ENCODE data around the gene KCNJ4. TPM values are rescaled to one million over a fixed set of nuclear protein-coding genes. Genes with fewer than 3 reads are reported as not detected.
"Not testable (repeated sequence)": the region's sequence is repeated elsewhere in the genome, so short reads cannot be mapped to it uniquely, and the experiment has no call there.

The KCNJ4 gene
- total RNA-seq, 1 experiment from 2014 or later: 1.1 TPM

GRCh38 chr22:38413085-38414008, 41.7 kb downstream of the KCNJ4 start:
- DNase-seq (ENCODE audit: low read depth): no peak

- DNase-seq (ENCODE audit: low read depth): no peak
Measured at GRCh38 chr22:38412435-38413084, 42.4 kb downstream of the KCNJ4 start.

GRCh38 chr22:38411016-38411415, 44.0 kb downstream of the KCNJ4 start:
- no peak for DNase-seq (ENCODE audit: low read depth)

GRCh38 chr22:38409916-38410315, 45.1 kb downstream of the KCNJ4 start:
- DNase-seq (ENCODE audit: low read depth): not testable (repeated sequence)

GRCh38 chr22:38406617-38407016, 48.4 kb downstream of the KCNJ4 start:
- no peak for DNase-seq (ENCODE audit: low read depth)

GRCh38 chr22:38404419-38404818, 50.6 kb downstream of the KCNJ4 start:
- DNase-seq (ENCODE audit: low read depth): no peak

- DNase-seq (ENCODE audit: low read depth): peak; percentile 50
Measured at GRCh38 chr22:38403812-38404211, 51.2 kb downstream of the KCNJ4 start.

- DNase-seq (ENCODE audit: low read depth): no peak
Measured at GRCh38 chr22:38402204-38402603, 52.8 kb downstream of the KCNJ4 start.

- no peak for DNase-seq (ENCODE audit: low read depth)
Measured at GRCh38 chr22:38401336-38402084, 53.5 kb downstream of the KCNJ4 start.

- DNase-seq (ENCODE audit: low read depth): not testable (repeated sequence)
Measured at GRCh38 chr22:38400256-38400655, 54.7 kb downstream of the KCNJ4 start.

GRCh38 chr22:38398609-38399461, 56.2 kb downstream of the KCNJ4 start:
- DNase-seq (ENCODE audit: low read depth): peak; percentile 54

- peak; percentile 42 for DNase-seq (ENCODE audit: low read depth)
Measured at GRCh38 chr22:38398181-38398608, 56.8 kb downstream of the KCNJ4 start.

- peak; percentile 28 for DNase-seq (ENCODE audit: low read depth)
Measured at GRCh38 chr22:38397189-38398085, 57.6 kb downstream of the KCNJ4 start.

GRCh38 chr22:38396440-38397069, 58.4 kb downstream of the KCNJ4 start:
- not testable (repeated sequence) for DNase-seq (ENCODE audit: low read depth)

GRCh38 chr22:38395944-38396343, 59.1 kb downstream of the KCNJ4 start:
- DNase-seq (ENCODE audit: low read depth): not testable (repeated sequence)

- DNase-seq (ENCODE audit: low read depth): not testable (repeated sequence)
Measured at GRCh38 chr22:38394929-38395624, 59.9 kb downstream of the KCNJ4 start.

GRCh38 chr22:38389428-38389818, 65.6 kb downstream of the KCNJ4 start:
- DNase-seq (ENCODE audit: low read depth): not testable (repeated sequence)

- not testable (repeated sequence) for DNase-seq (ENCODE audit: low read depth)
Measured at GRCh38 chr22:38388506-38389427, 66.2 kb downstream of the KCNJ4 start.
